Bladder microvascular endothelial cell (primary cell): ENCODE measurements around the gene LGALSL. TPM values are rescaled to one million over a fixed set of nuclear protein-coding genes. Genes with fewer than 3 reads are reported as not detected.

Experiments used
- total RNA-seq: library from RNA; depleted of rRNA; stranded (reverse); fragments of >200 nt; gene quantifications from 2 replicates; pipeline ENCODE4 v1.2.3, GENCODE V29; 2014

The LGALSL gene
- total RNA-seq = 2.9 and 4.3 TPM in 2 replicates

GRCh38 chr2:64453770-64454385 is at the start of gene LGALSL:
Gene LGALSL, plus strand, starts transcription at chr2:64454162. Its CDS starts 384 bp downstream, at chr2:64454546.

Other genes starting within 250 kb of the LGALSL start
- gene AFTPH, start 70.2 kb downstream of the LGALSL start, total RNA-seq = 22.0 and 35.6 TPM in 2 replicates
- gene SERTAD2, start 199.8 kb downstream of the LGALSL start, total RNA-seq = 3.4 and 12.5 TPM in 2 replicates